Smooth muscle cell (in vitro differentiated cells): ENCODE measurements around the gene PCMT1. TPM values are rescaled to one million over a fixed set of nuclear protein-coding genes. Genes with fewer than 3 reads are reported as not detected.

ENCODE experiments used
- DNase-seq: peaks from one replicate; lab custom pipeline; 2025; ENCODE audit not compliant: unreplicated experiment; lab: John Stamatoyannopoulos, UW
- H2AFZ ChIP-seq: fragments of 200-600 bp; sonication (generic); 2 replicates; pipeline ENCODE4 v1.6.0; 2016; ENCODE audit warnings: antibody characterized with exemption, low read depth, mild to moderate bottlenecking
- H3F3A ChIP-seq: fragments of 200-600 bp; sonication (generic); 2 replicates; pipeline ENCODE4 v1.6.0; 2017; ENCODE audit warnings: antibody characterized with exemption, low read depth
- H3K27ac ChIP-seq: fragments of 200-600 bp; sonication (generic); 2 replicates; pipeline ENCODE4 v1.5.1; 2016; ENCODE audit warnings: low read depth, mild to moderate bottlenecking
- H3K27me3 ChIP-seq: fragments of 200-600 bp; sonication (generic); 2 replicates; pipeline ENCODE4 v1.6.1; 2016; ENCODE audit warnings: low read depth, mild to moderate bottlenecking
- H3K36me3 ChIP-seq: fragments of 200-600 bp; sonication (generic); 2 replicates; pipeline ENCODE4 v1.5.1; 2016; ENCODE audit warnings: low read depth
- H3K4me1 ChIP-seq: fragments of 200-600 bp; sonication (generic); 2 replicates; pipeline ENCODE4 v1.5.1; 2016; ENCODE audit warnings: low read depth
- H3K4me2 ChIP-seq: fragments of 200-600 bp; sonication (generic); 2 replicates; pipeline ENCODE4 v1.6.0; 2016; ENCODE audit warnings: mild to moderate bottlenecking
- H3K4me3 ChIP-seq: fragments of 200-600 bp; sonication (generic); 2 replicates; pipeline ENCODE4 v1.5.1; 2016; ENCODE audit warnings: mild to moderate bottlenecking
- H3K79me2 ChIP-seq: fragments of 200-600 bp; sonication (generic); 2 replicates; pipeline ENCODE4 v1.6.0; 2016; ENCODE audit warnings: low read depth, mild to moderate bottlenecking
- H3K9ac ChIP-seq: fragments of 200-600 bp; sonication (generic); 2 replicates; pipeline ENCODE4 v1.6.0; 2016; ENCODE audit warnings: low read depth
- H3K9me3 ChIP-seq: fragments of 200-600 bp; sonication (generic); replicated peaks from 2 replicates; pipeline ENCODE4 v1.5.1; 2016; ENCODE audit warnings: low read depth
- H4K20me1 ChIP-seq: fragments of 200-600 bp; sonication (generic); 2 replicates; pipeline ENCODE4 v1.6.0; 2016; ENCODE audit warnings: low read depth
- CTCF ChIP-seq: fragments of 200-600 bp; sonication (generic); IDR thresholded peaks from 2 replicates; pipeline ENCODE4 v1.5.1; 2017; ENCODE audit warnings: borderline replicate concordance, mild to moderate bottlenecking, antibody characterized with exemption; ENCODE audit not compliant: insufficient read depth, poor library complexity, severe bottlenecking
- WGBS: methylation state at CpG from one replicate; pipeline ENCODE4 v1.1.7; 2016; ENCODE audit warnings: low lambda C conversion rate; 5-methylcytosine and 5-hydroxymethylcytosine counted together
- polyA plus RNA-seq: library from polyadenylated mRNA; unstranded; fragments of >200 nt; fragmentation: Nextera tagmentation; extraction: Ambion mirVana; gene quantifications from 2 replicates; pipeline ENCODE4 v1.2.1, GENCODE V29; 2016
- total RNA-seq: library from RNA; depleted of rRNA; stranded (reverse); fragments of >200 nt; gene quantifications from 2 replicates; pipeline ENCODE4 v1.2.3, GENCODE V29; 2014

PCMT1 gene
- total and polyA plus RNA-seq, 2 experiments from 2014 or later, result 97.9 to 139 TPM

- no peaks in the 10 kb centered on the region for H3K27me3 ChIP-seq
- no peak for TF ChIP-seq CTCF
- H3K27ac ChIP-seq, result peak overlapping the region; percentile 97
- peak overlapping the region; percentile 87 for H3K9ac ChIP-seq
- H4K20me1 ChIP-seq, result peaks cover 11% of the 10 kb centered on the region
- DNase-seq, result no peak
- peaks cover 28% of the 10 kb centered on the region for H3F3A ChIP-seq
- H3K4me3 ChIP-seq, result peak overlapping the region; percentile 27
- H3K4me2 ChIP-seq, result peak overlapping the region; percentile 81
- no peaks in the 10 kb centered on the region for H3K9me3 ChIP-seq
- H3K4me1 ChIP-seq, result peaks cover 24% of the 10 kb centered on the region
- WGBS, result 83% methylated on average over 10 of the region's 10 CpGs
- H3K79me2 ChIP-seq, result peaks cover 60% of the 10 kb centered on the region
- H2AFZ ChIP-seq, result no peak overlapping the region
- H3K36me3 ChIP-seq, result no peaks in the 10 kb centered on the region
Measured at GRCh38 chr6:149856256-149856994, 106.9 kb downstream of the PCMT1 start.

- Histone ChIP-seq H3K79me2 (peaks cover 71% of the 10 kb centered on the region), H3K27ac (peak overlapping the region; percentile 97), H3K36me3 (no peaks in the 10 kb centered on the region), H4K20me1 (peaks cover 11% of the 10 kb centered on the region), H3K4me1 (peaks cover 29% of the 10 kb centered on the region), H3F3A (peaks cover 28% of the 10 kb centered on the region), H2AFZ (no peak overlapping the region), H3K9ac (peak overlapping the region; percentile 13), H3K4me3 (no peak overlapping the region), H3K9me3 (no peaks in the 10 kb centered on the region), H3K27me3 (no peaks in the 10 kb centered on the region), H3K4me2 (peak overlapping the region; percentile 81)
- no peak for DNase-seq
- WGBS, result 93% methylated on average over 5 of the region's 5 CpGs
- no peak for TF ChIP-seq CTCF
Measured at GRCh38 chr6:149857541-149857940, 108.0 kb downstream of the PCMT1 start.

- Histone ChIP-seq H3K9ac (peak overlapping the region; percentile 53), H3K9me3 (no peaks in the 10 kb centered on the region), H3K4me2 (peak overlapping the region; percentile 47), H3K4me1 (peaks cover 35% of the 10 kb centered on the region), H4K20me1 (peaks cover 11% of the 10 kb centered on the region), H2AFZ (no peak overlapping the region), H3K27ac (peak overlapping the region; percentile 87), H3K36me3 (no peaks in the 10 kb centered on the region), H3K27me3 (no peaks in the 10 kb centered on the region), H3K4me3 (no peak overlapping the region), H3K79me2 (peaks cover 58% of the 10 kb centered on the region), H3F3A (peaks cover 18% of the 10 kb centered on the region)
- no peak for DNase-seq
- 35% methylated on average over 7 of the region's 7 CpGs for WGBS
- no peak for TF ChIP-seq CTCF
Measured at GRCh38 chr6:149859368-149859767, 109.8 kb downstream of the PCMT1 start.

- H3K4me1 ChIP-seq, result peaks cover 29% of the 10 kb centered on the region
Measured at GRCh38 chr6:149859938-149860337, 110.4 kb downstream of the PCMT1 start.

More at GRCh38 chr6:149859938-149860337, 110.4 kb downstream of the PCMT1 start:
- H3K27me3 ChIP-seq, result no peaks in the 10 kb centered on the region
- H3K4me3 ChIP-seq, result no peak overlapping the region
- no peak for TF ChIP-seq CTCF
- 100% methylated on average over 3 of the region's 3 CpGs for WGBS
- no peaks in the 10 kb centered on the region for H3K9me3 ChIP-seq
- peak overlapping the region; percentile 47 for H3K4me2 ChIP-seq
- peak overlapping the region; percentile 53 for H3K9ac ChIP-seq
- peaks cover 11% of the 10 kb centered on the region for H4K20me1 ChIP-seq
- no peak for DNase-seq
- peaks cover 13% of the 10 kb centered on the region for H3F3A ChIP-seq
- peak overlapping the region; percentile 87 for H3K27ac ChIP-seq
- no peaks in the 10 kb centered on the region for H3K36me3 ChIP-seq
- H3K79me2 ChIP-seq, result peaks cover 58% of the 10 kb centered on the region
- H2AFZ ChIP-seq, result no peak overlapping the region
